Uterus (tissue), 4 donors: ENCODE data around the gene SLC35B2. TPM values are rescaled to one million over a fixed set of nuclear protein-coding genes. Genes with fewer than 3 reads are reported as not detected.
A peak's percentile ranks its signal among the peaks of the same experiment; 100 is the strongest.

Experiments
- DNase-seq, 2 donors: peaks; one replicate each; pipeline ENCODE4 v3.0.0-alpha.2; 2019 to 2020
- H3K27ac ChIP-seq, 2 donors: fragments of 200-600 bp; sonication (generic); 1 replicate in 1 of 2; 2 replicates in 1 of 2; pipeline ENCODE4 v1.5.1; 2016 to 2018
- H3K27me3 ChIP-seq, 2 donors: fragments of 200-600 bp; sonication (generic); one replicate each; pipeline ENCODE4 v1.5.1; 2018 to 2019; ENCODE audit warnings: control low read depth in 1 of 2
- H3K36me3 ChIP-seq, 2 donors: fragments of 200-600 bp; sonication (generic); one replicate each; pipeline ENCODE4 v1.5.1; 2019; ENCODE audit warnings: control low read depth in 1 of 2
- H3K4me1 ChIP-seq, 2 donors: fragments of 200-600 bp; sonication (generic); one replicate each; pipeline ENCODE4 v1.5.1; 2018 to 2019; ENCODE audit warnings: control low read depth in 1 of 2
- H3K4me3 ChIP-seq, 2 donors: fragments of 200-600 bp; sonication (generic); 1 replicate in 1 of 2; 2 replicates in 1 of 2; pipeline ENCODE4 v1.5.1; 2018 to 2019; ENCODE audit warnings: mild to moderate bottlenecking in 1 of 2
- H3K9me3 ChIP-seq, 2 donors: fragments of 200-600 bp; sonication (generic); one replicate each; pipeline ENCODE4 v1.5.1; 2019; ENCODE audit warnings: control low read depth in 1 of 2
- POLR2A ChIP-seq, 2 donors: fragments of 450-650 bp; IDR thresholded peaks; one replicate each; pipeline ENCODE4 v1.6.1; 2016; ENCODE audit warnings: antibody characterized with exemption in 2 of 2, mild to moderate bottlenecking in 1 of 2, moderate library complexity in 1 of 2
- intact Hi-C: fragments of 100-400 bp; cut with DNase I; formaldehyde crosslinking; loops from one replicate; pipeline ENCODE4 v1.15.1; 2023; ENCODE audit warnings: low total_unique reads
- microRNA counts, 2 donors: library from miRNA; unstranded; fragments of <30 nt; microRNA quantifications; one replicate each; lab custom pipeline; 2016 to 2017
- small RNA-seq: library from RNA; depleted of rRNA; stranded (forward); fragments of <200 nt; gene quantifications from one replicate; pipeline ENCODE3, GENCODE V24; 2016
- total RNA-seq, 4 donors: library from RNA; depleted of rRNA in 3 of 4; stranded (reverse); fragments of >200 nt in 3 of 4; gene quantifications; one replicate each; pipeline versions ENCODE4 v1.1.0 to v1.2.4, GENCODE V29; 2014 to 2023
- TF ChIP-seq, protein P1 (sequence below), 4 experiments: fragments of 200-600 bp in 2 of 4; fragments of 450-650 bp in 2 of 4; sonication (generic) in 2 of 4; IDR thresholded peaks; one replicate each; pipeline ENCODE4 v1.5.1; 2016 to 2019; ENCODE audit warnings: antibody characterized with exemption in 4 of 4, mild to moderate bottlenecking in 2 of 4, moderate library complexity in 1 of 4
- donor health status: DM: yes; HTN: yes; CAD: no.

SLC35B2 gene
- total RNA-seq, 4 donors from 2014 or later, result 5.9 to 39.5 (median 28.5) TPM

- intact Hi-C loops, result no loop called here
- TF ChIP-seq, protein P1, sequence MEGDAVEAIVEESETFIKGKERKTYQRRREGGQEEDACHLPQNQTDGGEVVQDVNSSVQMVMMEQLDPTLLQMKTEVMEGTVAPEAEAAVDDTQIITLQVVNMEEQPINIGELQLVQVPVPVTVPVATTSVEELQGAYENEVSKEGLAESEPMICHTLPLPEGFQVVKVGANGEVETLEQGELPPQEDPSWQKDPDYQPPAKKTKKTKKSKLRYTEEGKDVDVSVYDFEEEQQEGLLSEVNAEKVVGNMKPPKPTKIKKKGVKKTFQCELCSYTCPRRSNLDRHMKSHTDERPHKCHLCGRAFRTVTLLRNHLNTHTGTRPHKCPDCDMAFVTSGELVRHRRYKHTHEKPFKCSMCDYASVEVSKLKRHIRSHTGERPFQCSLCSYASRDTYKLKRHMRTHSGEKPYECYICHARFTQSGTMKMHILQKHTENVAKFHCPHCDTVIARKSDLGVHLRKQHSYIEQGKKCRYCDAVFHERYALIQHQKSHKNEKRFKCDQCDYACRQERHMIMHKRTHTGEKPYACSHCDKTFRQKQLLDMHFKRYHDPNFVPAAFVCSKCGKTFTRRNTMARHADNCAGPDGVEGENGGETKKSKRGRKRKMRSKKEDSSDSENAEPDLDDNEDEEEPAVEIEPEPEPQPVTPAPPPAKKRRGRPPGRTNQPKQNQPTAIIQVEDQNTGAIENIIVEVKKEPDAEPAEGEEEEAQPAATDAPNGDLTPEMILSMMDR (IDR thresholded peaks at IDR 0.05), result no peak
- no peak for TF ChIP-seq POLR2A (IDR thresholded peaks at IDR 0.05)
- peaks cover 0 to 6% of the 10 kb centered on the region in 2 donors for H3K4me1 ChIP-seq
- H3K4me3 ChIP-seq, result no peak within 1 kb of the TSS
- peak within 1 kb of the TSS; percentile 8 to 17 for H3K27ac ChIP-seq
- no peaks in the 10 kb centered on the region for H3K9me3 ChIP-seq
- no peaks in the 10 kb centered on the region for H3K36me3 ChIP-seq
- no peaks in the 10 kb centered on the region for H3K27me3 ChIP-seq
- DNase-seq, result no peak
These were observed 40.5 kb downstream of the SLC35B2 start, which contains the start of gene MYMX for GRCh38 chr6:44216677-44217331. MYMX (plus strand) TSS chr6:44216926; CDS start chr6:44217472, 546 bp downstream.

- intact Hi-C loops, result no loop called here
- no peak overlapping the region for H3K4me3 ChIP-seq
- H3K36me3 ChIP-seq, result no peaks in the 10 kb centered on the region
- no peak overlapping the region for H3K27ac ChIP-seq
- TF ChIP-seq, protein P1 (IDR thresholded peaks at IDR 0.05), result no peak
- no peak for TF ChIP-seq POLR2A (IDR thresholded peaks at IDR 0.05)
- DNase-seq, result no peak
- no peaks in the 10 kb centered on the region for H3K9me3 ChIP-seq
- no peaks in the 10 kb centered on the region for H3K27me3 ChIP-seq
- H3K4me1 ChIP-seq, result no peaks in the 10 kb centered on the region
These were observed 43.0 kb downstream of the SLC35B2 start for GRCh38 chr6:44214307-44214706.

GRCh38 chr6:44211284-44211683, 46.0 kb downstream of the SLC35B2 start:
- Histone ChIP-seq H3K27ac (no peak overlapping the region), H3K27me3 (no peaks in the 10 kb centered on the region), H3K36me3 (no peaks in the 10 kb centered on the region), H3K4me3 (no peak overlapping the region), H3K4me1 (no peaks in the 10 kb centered on the region), H3K9me3 (no peaks in the 10 kb centered on the region)
- intact Hi-C loops, result no loop called here
- no peak for TF ChIP-seq POLR2A (IDR thresholded peaks at IDR 0.05)
- TF ChIP-seq, protein P1 (IDR thresholded peaks at IDR 0.05), result no peak
- no peak for DNase-seq

GRCh38 chr6:44207966-44208365, 49.4 kb downstream of the SLC35B2 start:
- Histone ChIP-seq H3K4me1 (no peaks in the 10 kb centered on the region), H3K36me3 (no peaks in the 10 kb centered on the region), H3K9me3 (no peaks in the 10 kb centered on the region), H3K4me3 (no peak overlapping the region), H3K27me3 (no peaks in the 10 kb centered on the region), H3K27ac (no peak overlapping the region)
- intact Hi-C loops, result no loop called here
- TF ChIP-seq, protein P1 (IDR thresholded peaks at IDR 0.05), result no peak
- no peak for TF ChIP-seq POLR2A (IDR thresholded peaks at IDR 0.05)
- no peak for DNase-seq

MicroRNAs encoded within 50 kb of the gene (microRNA counts, 767-probe panel; counts per million panel counts)
- microRNA hsa-miR-4647 (lab: Ali Mortazavi, UCI), result 0 counts per million in 2 donors

Small RNAs within 50 kb of the gene (small RNA-seq; reads per million reads assigned to genes)
- not detected for gene RN7SL811P

Other genes with a start within 250 kb of the SLC35B2 start
- gene MRPL14, start 130.1 kb downstream of the SLC35B2 start, total RNA-seq, result 10 to 100 TPM; 19.5 to 39.1 (median 33.6) TPM
- 10 to 100 TPM in 2 of 4 donors, 1 to 10 TPM in 1, under 1 TPM in 1; 0.77 to 24.9 (median 15.4) TPM for gene TMEM63B, start 130.0 kb downstream of the SLC35B2 start, total RNA-seq
- 1 to 10 TPM in 1 of 4 donors, not detected in 3; 1.5 TPM for gene CAPN11, start 98.7 kb downstream of the SLC35B2 start, total RNA-seq
- gene MYMX, start 40.6 kb downstream of the SLC35B2 start, total RNA-seq, result not detected
- 100 to 1,000 TPM in 2 of 4 donors, 10 to 100 TPM in 2; 29.9 to 150 (median 95.1) TPM for gene SLC29A1, start 33.9 kb downstream of the SLC35B2 start, total RNA-seq
- gene HSP90AB1, start 10.4 kb downstream of the SLC35B2 start, total RNA-seq, result 100 to 1,000 TPM; 336 to 897 (median 564) TPM
- 1 to 10 TPM; 1.3 to 5.9 (median 2.8) TPM for gene NFKBIE, start 8.0 kb upstream of the SLC35B2 start, total RNA-seq
- under 1 TPM in 2 of 4 donors, not detected in 2; 0.09 to 0.21 TPM for gene TMEM151B, start 12.9 kb upstream of the SLC35B2 start, total RNA-seq
- 10 to 100 TPM; 14.1 to 24.7 (median 21.0) TPM for gene AARS2, start 55.8 kb upstream of the SLC35B2 start, total RNA-seq
- under 1 TPM in 1 of 4 donors, not detected in 3; 0.62 TPM for gene SPATS1, start 85.1 kb upstream of the SLC35B2 start, total RNA-seq
- gene CDC5L, start 130.2 kb upstream of the SLC35B2 start, total RNA-seq, result 10 to 100 TPM in 3 of 4 donors, 1 to 10 TPM in 1; 8.7 to 42.0 (median 20.0) TPM